Measurements from ENCODE around the gene PEAR1. TPM values are rescaled to one million over a fixed set of nuclear protein-coding genes. Genes with fewer than 3 reads are reported as not detected.
A peak's percentile ranks its signal among the peaks of the same experiment; 100 is the strongest.

The PEAR1 gene
- total RNA-seq, 1 donor from 2014 or later, result 19.0 TPM

- TF ChIP-seq CTCF (conservative IDR thresholded peaks at IDR 0.05; ENCODE audit: low read depth, low read length), result no peak
- H3K4me3 ChIP-seq (ENCODE audit: low read depth, low read length), result peak overlapping the region; percentile 31
- no peak for DNase-seq (ENCODE audit: low read depth)
These were observed 483 bp downstream of the PEAR1 start for GRCh38 chr1:156894001-156894400.

GRCh38 chr1:156894711-156895454, 1.4 kb downstream of the PEAR1 start:
- no peak overlapping the region for H3K4me3 ChIP-seq (ENCODE audit: low read depth, low read length)

DNA sequence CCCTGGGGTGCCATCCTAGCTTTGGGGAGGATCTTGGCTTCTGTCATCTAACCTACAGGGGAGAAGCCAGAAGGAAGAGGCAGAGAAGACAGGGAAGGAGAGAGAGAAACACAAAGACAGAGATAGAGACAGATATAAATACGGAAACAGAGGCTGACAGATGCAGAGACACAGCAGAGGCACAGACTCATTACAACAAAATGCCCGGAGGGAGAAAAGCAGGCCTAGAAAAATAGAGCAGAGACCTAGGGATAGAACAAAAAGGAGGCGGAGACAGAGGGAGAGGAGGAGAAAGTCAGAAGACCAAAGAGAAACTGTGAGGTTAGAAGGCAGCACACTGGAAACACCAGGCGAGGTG, 1.9 kb downstream of the PEAR1 start:
- H3K4me3 ChIP-seq (ENCODE audit: low read depth, low read length), result no peak overlapping the region
- DNase-seq (ENCODE audit: low read depth), result no peak

More at GRCh38 chr1:156894711-156895454, 1.4 kb downstream of the PEAR1 start:
- DNase-seq (ENCODE audit: low read depth), result no peak
- no peak for TF ChIP-seq CTCF (conservative IDR thresholded peaks at IDR 0.05; ENCODE audit: low read depth, low read length)

GRCh38 chr1:156895927-156896326, 2.4 kb downstream of the PEAR1 start:
- no peak overlapping the region for H3K4me3 ChIP-seq (ENCODE audit: low read depth, low read length)
- TF ChIP-seq CTCF (conservative IDR thresholded peaks at IDR 0.05; ENCODE audit: low read depth, low read length), result no peak
- no peak for DNase-seq (ENCODE audit: low read depth)

More for the DNA sequence above, 1.9 kb downstream of the PEAR1 start:
- TF ChIP-seq CTCF (conservative IDR thresholded peaks at IDR 0.05; ENCODE audit: low read depth, low read length), result no peak

GRCh38 chr1:156896490-156897033, 3.0 kb downstream of the PEAR1 start:
- no peak for TF ChIP-seq CTCF (conservative IDR thresholded peaks at IDR 0.05; ENCODE audit: low read depth, low read length)
- H3K4me3 ChIP-seq (ENCODE audit: low read depth, low read length), result no peak overlapping the region
- DNase-seq (ENCODE audit: low read depth), result peak; percentile 61

GRCh38 chr1:156897078-156897825, 3.7 kb downstream of the PEAR1 start:
- DNase-seq (ENCODE audit: low read depth), result no peak
- no peak overlapping the region for H3K4me3 ChIP-seq (ENCODE audit: low read depth, low read length)
- TF ChIP-seq CTCF (conservative IDR thresholded peaks at IDR 0.05; ENCODE audit: low read depth, low read length), result no peak
